KBM-7 (cell line): ENCODE data around the gene NRK.
"Not testable (repeated sequence)": the region's sequence is repeated elsewhere in the genome, so short reads cannot be mapped to it uniquely, and the experiment has no call there.

ENCODE experiments used
- DNase-seq: peaks from one replicate; pipeline ENCODE4 v3.0.0-alpha.2; 2015
- in situ Hi-C: fragments of 300-500 bp; cut with MboI; formaldehyde crosslinking; loops from 2 replicates; pipeline ENCODE4 v1.14.3; 2020; ENCODE audit warnings: low sequenced_read_pairs, low pct_unique_long_range_greater_than_20kb, mixed read lengths

The NRK gene

GRCh38 chrX:105880491-105880890, 58.2 kb downstream of the NRK start:
- DNase-seq, result no peak
- in situ Hi-C loops, result no loop called here

GRCh38 chrX:105882581-105883275, 60.4 kb downstream of the NRK start:
- DNase-seq, result no peak
- in situ Hi-C loops, result no loop called here

DNA sequence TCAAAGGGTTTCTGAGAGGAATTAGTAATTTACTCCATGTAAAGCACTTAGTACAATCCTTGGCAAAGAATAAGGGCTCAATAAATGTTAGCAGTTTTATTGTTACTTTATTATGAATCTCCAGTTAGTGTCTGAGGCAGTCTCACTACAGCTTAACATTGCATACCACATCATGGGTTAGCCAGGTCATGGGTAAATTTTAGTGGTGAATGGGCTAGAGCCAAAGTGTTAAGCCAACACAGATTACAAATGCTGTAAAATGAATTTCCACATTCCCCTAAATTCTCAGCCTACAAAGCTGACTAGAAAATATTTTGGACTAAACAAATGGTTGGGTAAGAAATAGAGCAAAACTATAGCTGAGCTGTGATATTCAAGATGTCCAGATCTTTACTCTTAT, 72.4 kb downstream of the NRK start:
- in situ Hi-C loops, result no loop called here
- no peak for DNase-seq

GRCh38 chrX:105909576-105909975, 87.2 kb downstream of the NRK start:
- in situ Hi-C loops, result no loop called here
- DNase-seq, result no peak

DNA sequence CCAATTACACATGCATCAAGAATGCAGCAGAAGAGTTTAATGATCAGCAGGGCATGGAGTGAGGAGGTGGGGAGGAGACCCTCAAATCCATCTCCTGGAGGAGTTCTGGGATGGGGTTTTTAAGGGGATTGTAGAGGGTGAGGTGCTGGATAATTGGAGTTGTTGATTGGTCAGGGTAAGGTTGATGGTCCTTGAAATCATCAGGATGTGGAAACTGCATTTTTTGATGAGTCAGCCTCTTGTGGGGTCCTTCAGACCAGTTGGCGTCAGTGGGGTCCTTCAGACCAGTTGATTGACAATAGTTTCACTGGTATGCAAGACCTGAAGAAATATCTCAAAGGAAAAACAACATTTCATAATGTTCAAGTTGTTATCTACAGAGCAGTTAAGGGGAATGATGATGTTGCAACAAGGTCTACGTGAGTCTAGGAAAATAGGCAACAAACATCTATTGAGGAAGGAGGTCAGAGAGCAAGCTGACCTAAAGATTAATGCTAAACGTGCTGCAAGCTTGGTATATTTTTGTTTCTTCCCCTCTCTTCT, 88.3 kb downstream of the NRK start:
- DNase-seq, result no peak
- in situ Hi-C loops, result no loop called here

DNA sequence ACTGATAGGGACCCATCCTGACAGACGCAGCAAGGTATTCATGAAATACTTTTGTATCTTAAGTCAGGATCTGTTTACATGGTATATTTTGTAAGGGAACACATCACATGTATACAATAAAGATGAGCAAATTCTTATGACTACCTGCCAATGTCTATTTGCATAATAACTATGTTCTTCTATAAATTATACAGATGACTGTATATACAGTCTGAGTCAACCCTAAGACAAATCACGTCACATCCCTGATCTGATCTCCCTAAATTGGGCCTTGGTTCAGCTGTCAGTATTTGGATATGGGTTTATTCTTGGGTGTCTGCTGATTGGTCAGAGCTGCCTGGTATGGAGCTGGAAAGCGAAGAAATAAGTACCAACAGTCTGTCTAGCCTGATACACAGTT, 122.9 kb downstream of the NRK start:
- DNase-seq, result no peak
- in situ Hi-C loops, result no loop called here

DNA sequence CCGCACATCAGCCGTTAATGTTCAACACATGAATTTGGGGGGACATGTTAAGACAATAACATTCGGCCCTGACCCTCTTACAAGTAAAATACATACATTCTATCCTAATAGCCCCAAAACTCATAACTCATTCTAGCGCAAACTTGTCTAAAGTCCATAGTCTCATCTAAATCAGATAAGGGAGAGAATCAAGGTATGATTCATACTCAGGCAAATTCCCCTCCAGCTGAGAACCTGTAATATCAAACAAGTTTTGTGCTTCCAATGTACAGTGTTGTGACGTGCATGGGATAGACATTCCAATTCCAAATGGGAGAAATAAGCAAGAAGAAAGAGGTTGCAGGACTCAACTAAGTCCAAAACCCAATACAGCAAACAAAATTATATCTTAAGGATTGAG, 147.1 kb downstream of the NRK start:
- in situ Hi-C loops, result no loop called here
- DNase-seq, result no peak

DNA sequence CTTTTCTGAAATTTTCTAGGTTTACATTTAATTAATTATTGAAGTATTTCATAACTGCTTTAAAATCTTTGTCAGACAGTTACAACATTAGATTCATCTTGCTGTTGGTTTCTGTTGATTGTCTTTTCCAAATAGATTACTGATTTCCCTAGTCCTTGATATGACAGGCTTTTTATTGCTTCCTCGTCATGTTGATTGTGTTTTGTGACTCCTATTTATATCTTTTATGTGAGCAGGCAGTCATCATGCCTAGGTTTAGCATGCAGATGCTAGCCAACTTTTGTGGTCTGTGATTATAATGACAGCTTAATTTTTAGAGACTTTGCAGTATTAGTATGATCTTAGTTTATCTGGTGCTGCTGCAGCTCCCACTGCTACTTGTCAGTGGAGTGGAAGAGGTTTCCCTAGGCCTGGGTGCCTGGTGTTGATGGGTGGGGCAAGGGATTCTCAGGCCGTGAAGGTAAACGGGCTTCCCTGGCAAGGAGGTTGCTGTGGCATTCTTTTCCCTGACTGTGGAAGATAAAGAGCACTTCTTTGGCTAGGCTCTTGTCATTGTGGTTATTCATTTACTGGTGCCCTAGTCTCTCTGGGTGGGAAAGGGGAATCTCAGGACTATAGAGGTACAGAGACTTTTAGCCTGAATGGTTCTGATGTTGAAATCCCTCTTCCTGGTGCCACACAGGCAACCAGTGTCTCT, 150.5 kb downstream of the NRK start:
- in situ Hi-C loops, result no loop called here

GRCh38 chrX:105973387-105973739, 151.0 kb downstream of the NRK start:
- in situ Hi-C loops, result no loop called here
- no peak for DNase-seq

More for the DNA sequence above, 150.5 kb downstream of the NRK start:
- no peak for DNase-seq

DNA sequence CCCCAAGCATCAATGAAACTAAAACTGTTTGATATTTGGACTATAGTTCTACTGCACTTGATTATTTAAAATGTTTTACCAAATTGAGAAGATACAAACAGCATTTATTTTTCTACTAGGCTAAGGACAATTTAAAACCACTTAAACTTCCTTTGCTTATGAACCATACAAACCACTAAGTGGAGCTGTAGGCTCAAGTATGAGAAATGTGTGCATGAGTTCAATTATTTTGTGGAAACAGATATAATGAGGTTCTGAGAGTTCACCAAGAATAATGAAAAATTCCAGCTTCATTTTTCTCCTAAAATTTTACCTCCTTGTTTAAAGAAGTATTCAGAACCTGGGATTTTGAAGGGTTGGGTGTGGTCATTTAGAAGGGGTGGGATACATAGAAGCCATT, 153.0 kb downstream of the NRK start:
- in situ Hi-C loops, result no loop called here

DNA sequence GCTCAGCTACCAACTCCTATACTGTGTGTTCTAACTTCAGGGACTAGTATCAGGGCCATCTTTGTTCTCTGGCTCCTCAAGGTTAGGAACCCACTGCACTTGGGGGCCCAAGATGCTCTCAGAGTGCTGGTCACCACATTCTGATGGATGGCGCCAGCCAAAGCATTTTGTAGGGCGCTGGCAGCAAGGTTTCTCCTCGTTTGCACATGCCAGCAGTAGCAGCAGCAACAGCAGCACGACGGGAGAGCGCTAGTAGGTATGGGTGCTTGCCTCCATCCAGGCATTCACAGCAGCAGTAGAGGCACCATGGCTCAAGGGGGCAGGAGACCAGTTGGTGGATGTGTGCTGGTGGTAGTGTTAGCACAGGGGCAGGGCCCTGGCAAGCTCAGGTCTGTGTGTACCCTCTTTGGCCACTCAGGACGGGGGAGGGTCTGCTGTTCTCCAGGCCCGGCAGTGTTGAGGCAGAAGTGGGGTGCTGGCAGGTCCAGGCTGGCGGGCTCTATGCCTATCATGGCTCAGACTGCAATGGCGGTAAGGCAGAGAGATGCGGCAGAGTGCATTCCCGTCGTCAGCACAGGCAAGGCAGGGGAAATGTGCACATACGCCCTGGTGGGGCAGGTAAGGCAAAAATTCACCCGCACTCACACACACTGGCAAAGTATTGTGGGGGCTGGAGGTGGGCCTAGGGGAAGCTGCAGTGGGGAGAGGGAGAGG, 159.6 kb downstream of the NRK start:
- in situ Hi-C loops, result no loop called here
- DNase-seq, result no peak

More for the DNA sequence above, 153.0 kb downstream of the NRK start:
- no peak for DNase-seq

GRCh38 chrX:105988487-105988886, 166.1 kb downstream of the NRK start:
- in situ Hi-C loops, DNase-seq: not testable (repeated sequence)

DNA sequence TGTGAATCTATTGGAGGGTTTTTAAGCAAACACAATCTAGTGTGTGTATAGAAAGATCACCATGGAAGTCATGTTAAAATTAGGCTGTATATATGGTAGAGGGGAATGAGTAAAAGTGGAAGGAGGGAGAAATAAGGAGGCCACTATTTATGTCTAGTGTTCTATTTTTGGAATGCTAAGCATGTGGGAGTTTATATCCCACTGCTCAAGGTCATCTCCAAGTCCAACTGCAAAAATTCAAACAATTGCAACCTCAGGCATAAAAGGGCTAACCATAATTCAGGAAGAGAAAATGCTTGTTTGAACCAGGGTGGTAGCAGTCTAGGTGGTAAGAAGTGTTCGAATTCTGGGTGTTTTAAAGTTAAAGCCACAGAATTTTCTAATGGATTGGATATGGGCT, 177.0 kb downstream of the NRK start:
- in situ Hi-C loops, result no loop called here
- DNase-seq, result no peak

GRCh38 chrX:106000203-106000602, 177.9 kb downstream of the NRK start:
- in situ Hi-C loops, result no loop called here
- DNase-seq, result no peak

DNA sequence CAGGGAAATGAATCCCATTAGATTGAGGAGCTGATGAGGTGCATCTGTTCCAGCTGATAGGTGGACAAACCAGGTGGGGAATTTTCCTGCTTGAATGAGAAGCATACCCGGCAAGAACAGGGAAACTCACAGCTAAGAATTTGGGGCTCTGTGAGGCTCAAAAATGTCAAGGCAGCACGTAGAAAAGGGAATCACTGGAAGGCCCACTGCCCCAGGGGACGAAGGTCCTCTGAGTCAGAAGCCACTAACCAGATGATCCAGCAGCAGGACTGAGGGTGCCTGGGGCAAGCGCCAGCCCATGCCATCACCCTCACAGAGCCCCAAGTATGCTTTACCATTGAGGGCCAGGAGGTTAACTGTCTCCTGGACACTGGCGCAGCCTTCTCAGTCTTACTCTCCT, 178.3 kb downstream of the NRK start:
- in situ Hi-C loops, DNase-seq: not testable (repeated sequence)

DNA sequence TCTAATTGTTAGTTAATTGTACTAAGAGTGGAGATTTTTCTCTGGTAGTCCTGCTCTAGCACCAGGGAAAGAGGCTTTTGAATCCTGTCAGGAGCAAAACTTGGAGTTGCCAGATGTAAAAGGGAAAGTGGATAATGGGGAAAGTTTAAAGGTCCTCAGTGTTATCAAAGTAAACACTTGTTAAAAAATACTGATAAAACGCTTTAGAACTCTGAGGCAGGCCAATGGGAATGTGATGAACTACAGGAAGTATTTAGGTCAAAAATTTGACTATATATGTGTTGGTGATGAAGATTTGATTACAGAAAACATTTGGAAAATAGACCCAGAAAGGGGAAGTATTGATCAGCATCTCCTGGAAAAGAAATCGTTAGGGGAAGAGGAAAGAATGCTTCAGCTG, 183.3 kb downstream of the NRK start:
- in situ Hi-C loops, result no loop called here
- DNase-seq, result no peak

- DNase-seq, result no peak
- in situ Hi-C loops, result no loop called here
Measured at GRCh38 chrX:106007815-106008214, 185.5 kb downstream of the NRK start.
